Transverse colon (tissue), 4 donors: Measurements from ENCODE around the gene KY. TPM values are rescaled to one million over a fixed set of nuclear protein-coding genes. Genes with fewer than 3 reads are reported as not detected.

ENCODE experiments used
- DNase-seq: peaks from one replicate; pipeline ENCODE4 v3.0.0-alpha.2; 2019
- H3K27ac ChIP-seq, 4 donors: fragments of 200-600 bp; sonication (generic); 2 replicates each; pipeline ENCODE4 v1.5.1; 2016 to 2018; ENCODE audit warnings: inconsistent platforms in 4 of 4
- H3K27me3 ChIP-seq: fragments of 200-600 bp; sonication (generic); 2 replicates; pipeline ENCODE4 v1.5.1; 2017; ENCODE audit warnings: inconsistent platforms
- H3K36me3 ChIP-seq, 4 donors: fragments of 200-600 bp; sonication (generic); 2 replicates each; pipeline ENCODE4 v1.5.1; 2017 to 2019; ENCODE audit warnings: inconsistent platforms in 4 of 4
- H3K4me1 ChIP-seq, 4 donors: fragments of 200-600 bp; sonication (generic); 2 replicates each; pipeline ENCODE4 v1.5.1; 2017 to 2020; ENCODE audit warnings: inconsistent platforms in 4 of 4
- H3K4me3 ChIP-seq, 4 donors: fragments of 200-600 bp; sonication (generic); 1 replicate in 1 of 4; 2 replicates in 3 of 4; pipeline versions ENCODE4 v1.5.1 to v1.6.1; 2017 to 2019; ENCODE audit warnings: inconsistent platforms in 4 of 4
- H3K9me3 ChIP-seq, 2 donors: fragments of 200-600 bp; sonication (generic); 2 replicates each; pipeline ENCODE4 v1.5.1; 2017 to 2019; ENCODE audit warnings: inconsistent platforms in 2 of 2
- CTCF ChIP-seq, 5 experiments: fragments of 200-600 bp in 3 of 5; fragments of 450-650 bp in 2 of 5; sonication (generic) in 3 of 5; IDR thresholded peaks; 1 replicate in 2 of 5; 2 replicates in 3 of 5; pipeline ENCODE4 v1.5.1; 2016 to 2017; ENCODE audit warnings: antibody characterized with exemption in 5 of 5, inconsistent platforms in 3 of 5, mild to moderate bottlenecking in 2 of 5, moderate library complexity in 1 of 5
- EP300 ChIP-seq: sonication (generic); formaldehyde crosslinking; IDR thresholded peaks from one replicate; pipeline ENCODE4 v1.6.1; 2017; ENCODE audit warnings: antibody characterized with exemption, low read depth
- POLR2A ChIP-seq: fragments of 450-650 bp; IDR thresholded peaks from one replicate; pipeline ENCODE4 v1.6.1; 2016; ENCODE audit warnings: antibody characterized with exemption, mild to moderate bottlenecking, moderate library complexity
- POLR2AphosphoS5 ChIP-seq, 3 donors: sonication (generic); formaldehyde crosslinking; IDR thresholded peaks; one replicate each; pipeline ENCODE4 v1.6.1; 2016; ENCODE audit warnings: antibody characterized with exemption in 3 of 3
- WGBS, 2 donors: methylation state at CpG; one replicate each; pipeline ENCODE4 v1.1.5; 2018; ENCODE audit warnings: low coverage in 1 of 2; 5-methylcytosine and 5-hydroxymethylcytosine counted together
- in situ Hi-C, 4 donors: fragments of 200-750 bp; cut with MboI; loops; one replicate each; pipeline versions ENCODE4 v1.15.0 to v1.15.1; 2017; ENCODE audit warnings: low sequenced_read_pairs in 3 of 4, low pct_ligation_motif_present in 1 of 4, low pct_unique_long_range_greater_than_20kb in 1 of 4
- intact Hi-C: fragments of 100-400 bp; cut with DNase I; formaldehyde crosslinking; loops from one replicate; pipeline ENCODE4 v1.15.1; 2023; ENCODE audit warnings: low total_unique reads
- total RNA-seq, 4 donors: library from RNA; depleted of rRNA; stranded (reverse); fragments of >200 nt; gene quantifications; one replicate each; pipeline ENCODE4 v1.1.0, GENCODE V29; 2016

The KY gene
- total RNA-seq, result under 1 TPM in 1 of 4 donors, not detected in 3; 0.41 TPM

- H3K4me1 ChIP-seq, result peaks cover 0 to 15% (median 9%) of the 10 kb centered on the region in 4 donors
- H3K27ac ChIP-seq, result peak within 1 kb of the TSS; percentile 37 to 72 (median 57)
- in situ Hi-C loops, result no loop called here
- TF ChIP-seq CTCF (IDR thresholded peaks at IDR 0.05) (no peak), EP300 (no peak), POLR2A (no peak), POLR2AphosphoS5 (IDR thresholded peaks at IDR 0.05) (no peak)
- H3K9me3 ChIP-seq, result no peaks in the 10 kb centered on the region
- H3K27me3 ChIP-seq, result peaks cover 15% of the 10 kb centered on the region
- WGBS, 2 donors, result 14% methylated on average over 44 of the region's 77 CpGs; no CpG with 5 or more reads in 1 of the 2 donors
- intact Hi-C loops, result no loop called here
- H3K4me3 ChIP-seq, result peak within 1 kb of the TSS; percentile 13 to 49 (median 29)
- H3K36me3 ChIP-seq, result no peaks in the 10 kb centered on the region
- DNase-seq, result peak; percentile 15
Measured at GRCh38 chr3:134650431-134651346, at the start of gene KY. KY (minus strand) TSS chr3:134651022; CDS start chr3:134650960, 62 bp downstream.

- Histone ChIP-seq H3K4me1 (no peaks in the 10 kb centered on the region), H3K4me3 (no peak overlapping the region), H3K27ac (no peak overlapping the region), H3K9me3 (no peaks in the 10 kb centered on the region), H3K36me3 (no peaks in the 10 kb centered on the region), H3K27me3 (no peaks in the 10 kb centered on the region)
- intact Hi-C loops, result no loop called here
- in situ Hi-C loops, result no loop called here
- 73 to 74% methylated on average over 3 of the region's 3 CpGs for WGBS, 2 donors
- no peak for DNase-seq
- TF ChIP-seq EP300, result no peak
- no peak for TF ChIP-seq CTCF (IDR thresholded peaks at IDR 0.05)
- TF ChIP-seq POLR2A, result no peak
- no peak for TF ChIP-seq POLR2AphosphoS5 (IDR thresholded peaks at IDR 0.05)
Measured at GRCh38 chr3:134699721-134700120, 48.9 kb upstream of the KY start.

GRCh38 chr3:134699141-134699711, 48.4 kb upstream of the KY start:
- 77 to 81% methylated on average over 6 to 8 of the region's 8 CpGs for WGBS, 2 donors
- no peak overlapping the region for H3K27ac ChIP-seq

More at GRCh38 chr3:134699141-134699711, 48.4 kb upstream of the KY start:
- no peak overlapping the region for H3K4me3 ChIP-seq
- intact Hi-C loops (no loop called here), in situ Hi-C loops (no loop called here)
- no peak for DNase-seq
- H3K4me1 ChIP-seq, result no peaks in the 10 kb centered on the region
- no peaks in the 10 kb centered on the region for H3K9me3 ChIP-seq
- H3K36me3 ChIP-seq, result no peaks in the 10 kb centered on the region
- TF ChIP-seq CTCF (IDR thresholded peaks at IDR 0.05) (no peak), POLR2AphosphoS5 (IDR thresholded peaks at IDR 0.05) (no peak), POLR2A (no peak), EP300 (no peak)
- no peaks in the 10 kb centered on the region for H3K27me3 ChIP-seq
